GM12801 (cell line): ENCODE measurements around the gene EEF1AKMT3.

ENCODE experiments used
- TF ChIP-seq, protein P1 (sequence below): IDR thresholded peaks from one replicate; pipeline ENCODE4 v1.5.1; 2011; ENCODE audit warnings: control low read depth; ENCODE audit not compliant: insufficient read length; ENCODE audit errors: extremely low read depth

EEF1AKMT3 gene

DNA sequence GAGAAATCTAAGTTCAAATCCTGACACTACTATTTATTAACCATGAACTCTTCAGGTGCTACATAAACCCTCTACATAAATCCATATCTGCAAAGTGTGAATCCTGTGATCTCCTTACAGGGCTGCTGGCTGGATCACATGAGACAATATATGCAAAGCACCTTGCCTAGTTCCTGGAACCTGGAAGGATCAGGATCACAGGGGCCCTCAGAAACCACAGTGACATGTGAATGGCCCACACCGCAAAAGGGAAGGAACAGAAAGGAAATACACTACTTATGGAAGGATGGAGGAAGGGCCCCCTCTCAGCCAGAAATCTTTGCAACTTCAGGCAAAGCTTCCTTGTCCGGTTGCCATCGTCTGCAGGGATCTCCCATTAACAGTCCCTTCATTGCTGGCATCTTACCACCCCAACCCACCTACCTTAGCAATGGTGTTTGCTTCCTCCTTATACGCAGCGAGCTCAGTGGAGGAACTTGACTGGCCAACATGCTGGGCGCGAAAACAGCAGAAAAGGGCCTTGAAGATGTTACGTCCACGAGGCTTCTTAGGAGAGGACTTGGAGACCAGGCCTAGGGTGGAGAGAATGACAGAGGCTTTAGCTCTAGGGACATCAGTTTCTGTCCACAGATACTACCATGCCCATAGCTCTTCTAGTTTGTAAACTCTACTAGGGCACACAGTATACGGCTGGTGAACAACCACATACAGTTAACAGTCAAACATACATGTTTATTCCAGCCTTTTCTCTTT lies 56.8 kb downstream of the EEF1AKMT3 start:
- TF ChIP-seq, protein P1, sequence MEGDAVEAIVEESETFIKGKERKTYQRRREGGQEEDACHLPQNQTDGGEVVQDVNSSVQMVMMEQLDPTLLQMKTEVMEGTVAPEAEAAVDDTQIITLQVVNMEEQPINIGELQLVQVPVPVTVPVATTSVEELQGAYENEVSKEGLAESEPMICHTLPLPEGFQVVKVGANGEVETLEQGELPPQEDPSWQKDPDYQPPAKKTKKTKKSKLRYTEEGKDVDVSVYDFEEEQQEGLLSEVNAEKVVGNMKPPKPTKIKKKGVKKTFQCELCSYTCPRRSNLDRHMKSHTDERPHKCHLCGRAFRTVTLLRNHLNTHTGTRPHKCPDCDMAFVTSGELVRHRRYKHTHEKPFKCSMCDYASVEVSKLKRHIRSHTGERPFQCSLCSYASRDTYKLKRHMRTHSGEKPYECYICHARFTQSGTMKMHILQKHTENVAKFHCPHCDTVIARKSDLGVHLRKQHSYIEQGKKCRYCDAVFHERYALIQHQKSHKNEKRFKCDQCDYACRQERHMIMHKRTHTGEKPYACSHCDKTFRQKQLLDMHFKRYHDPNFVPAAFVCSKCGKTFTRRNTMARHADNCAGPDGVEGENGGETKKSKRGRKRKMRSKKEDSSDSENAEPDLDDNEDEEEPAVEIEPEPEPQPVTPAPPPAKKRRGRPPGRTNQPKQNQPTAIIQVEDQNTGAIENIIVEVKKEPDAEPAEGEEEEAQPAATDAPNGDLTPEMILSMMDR: no peak

DNA sequence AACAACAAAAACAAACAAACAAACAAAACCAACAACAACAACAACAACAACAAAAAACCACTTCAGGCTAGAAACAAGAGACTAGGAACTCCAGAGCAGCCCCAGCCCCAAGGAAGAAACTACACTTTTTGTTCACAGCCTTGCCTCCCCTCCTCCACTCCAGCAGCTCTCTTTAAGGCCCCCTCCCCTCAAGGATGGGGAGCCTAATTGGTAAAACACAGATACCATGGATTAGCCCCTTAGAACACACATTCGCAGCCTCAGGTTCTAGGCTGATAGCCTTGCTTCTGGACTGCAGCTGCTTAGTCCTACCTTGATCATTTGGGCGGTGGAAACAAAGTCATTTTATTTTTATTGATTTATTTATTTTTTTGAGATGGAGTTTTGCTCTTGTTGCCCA lies 58.0 kb downstream of the EEF1AKMT3 start:
- TF ChIP-seq, protein P1: no peak
